HS-27A (cell line): ENCODE measurements around the gene GAREM1.
A peak's percentile ranks its signal among the peaks of the same experiment; 100 is the strongest.
"Not testable (repeated sequence)": the region's sequence is repeated elsewhere in the genome, so short reads cannot be mapped to it uniquely, and the experiment has no call there.

ENCODE experiments used
- DNase-seq: peaks from one replicate; pipeline ENCODE4 v3.0.0-alpha.2; 2012; ENCODE audit warnings: low read depth, missing footprints

Gene GAREM1

GRCh38 chr18:32470714-32471633 is at the start of gene GAREM1:
Gene GAREM1 (minus strand): TSS chr18:32470882. CDS start chr18:32470428, 454 bp downstream.
- DNase-seq, result peak; percentile 78

GRCh38 chr18:32511147-32511546 is 40.5 kb upstream of the GAREM1 start:
- no peak for DNase-seq

- DNase-seq, result no peak
Measured at GRCh38 chr18:32509111-32509510, 38.4 kb upstream of the GAREM1 start.

- DNase-seq, result no peak
Measured at GRCh38 chr18:32507093-32507492, 36.4 kb upstream of the GAREM1 start.

GRCh38 chr18:32502014-32502413 is 31.3 kb upstream of the GAREM1 start:
- no peak for DNase-seq

- not testable (repeated sequence) for DNase-seq
Measured at GRCh38 chr18:32501242-32501641, 30.6 kb upstream of the GAREM1 start.

GRCh38 chr18:32483002-32483401 is 12.3 kb upstream of the GAREM1 start:
- no peak for DNase-seq

GRCh38 chr18:32482117-32482516 is 11.4 kb upstream of the GAREM1 start:
- DNase-seq, result no peak

GRCh38 chr18:32480581-32480980 is 9.9 kb upstream of the GAREM1 start:
- DNase-seq, result no peak

GRCh38 chr18:32478807-32479206 is 8.1 kb upstream of the GAREM1 start:
- no peak for DNase-seq

GRCh38 chr18:32478317-32478716 is 7.6 kb upstream of the GAREM1 start:
- DNase-seq, result no peak

- no peak for DNase-seq
Measured at GRCh38 chr18:32476106-32476505, 5.4 kb upstream of the GAREM1 start.

- DNase-seq, result not testable (repeated sequence)
Measured at GRCh38 chr18:32475069-32475468, 4.4 kb upstream of the GAREM1 start.

- no peak for DNase-seq
Measured at GRCh38 chr18:32473325-32473724, 2.6 kb upstream of the GAREM1 start.

- DNase-seq, result no peak
Measured at GRCh38 chr18:32472841-32473240, 2.2 kb upstream of the GAREM1 start.

GRCh38 chr18:32470460-32470713 is 295 bp downstream of the GAREM1 start:
- no peak for DNase-seq

GRCh38 chr18:32469691-32470459 is 807 bp downstream of the GAREM1 start:
- DNase-seq, result no peak

GRCh38 chr18:32469190-32469651 is 1.5 kb downstream of the GAREM1 start:
- no peak for DNase-seq

GRCh38 chr18:32468147-32468845 is 2.4 kb downstream of the GAREM1 start:
- no peak for DNase-seq

GRCh38 chr18:32461709-32462272 is 8.9 kb downstream of the GAREM1 start:
- no peak for DNase-seq

- no peak for DNase-seq
Measured at GRCh38 chr18:32460171-32460731, 10.4 kb downstream of the GAREM1 start.
